GM19351 (cell line): ENCODE data around the gene SULT1B1.

Experiments
- ATAC-seq: cut with Tn5 transposase; IDR thresholded peaks from one replicate; pipeline ENCODE4 v1.9.1; 2021; ENCODE audit warnings: mild to moderate bottlenecking, moderate library complexity; ENCODE audit not compliant: unreplicated experiment

SULT1B1 gene

GRCh38 chr4:69702201-69702600 lies 58.2 kb downstream of the SULT1B1 start:
- no peak for ATAC-seq

- no peak for ATAC-seq
Measured at GRCh38 chr4:69701696-69702095, 58.7 kb downstream of the SULT1B1 start.

GRCh38 chr4:69697536-69698242 lies 62.7 kb downstream of the SULT1B1 start:
- no peak for ATAC-seq

GRCh38 chr4:69689599-69689998 lies 70.8 kb downstream of the SULT1B1 start:
- peak; percentile 74 for ATAC-seq

- no peak for ATAC-seq
Measured at GRCh38 chr4:69684804-69685203, 75.6 kb downstream of the SULT1B1 start.
